GM19043 (cell line): ENCODE measurements around the gene IFNB1.
A peak's percentile ranks its signal among the peaks of the same experiment; 100 is the strongest.

Source experiments
- ATAC-seq: cut with Tn5 transposase; IDR thresholded peaks from one replicate; pipeline ENCODE4 v1.9.1; 2021; ENCODE audit warnings: low read depth; ENCODE audit not compliant: unreplicated experiment

The IFNB1 gene

DNA sequence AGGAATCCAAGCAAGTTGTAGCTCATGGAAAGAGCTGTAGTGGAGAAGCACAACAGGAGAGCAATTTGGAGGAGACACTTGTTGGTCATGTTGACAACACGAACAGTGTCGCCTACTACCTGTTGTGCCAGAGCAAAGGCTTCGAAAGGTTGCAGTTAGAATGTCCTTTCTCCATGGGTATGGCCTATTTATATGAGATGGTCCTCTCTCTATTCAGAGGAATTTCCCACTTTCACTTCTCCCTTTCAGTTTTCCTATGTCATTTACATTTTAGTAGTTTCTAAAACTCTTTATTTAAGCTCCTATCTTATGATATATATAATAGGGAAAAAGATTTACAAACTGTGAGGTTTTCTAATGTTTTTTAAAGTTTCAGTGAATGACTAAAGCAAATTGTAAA lies at the start of gene IFNB1:
Gene IFNB1, minus strand, starts transcription at position 162 of the 400 bp plus-strand sequence. Its CDS starts 73 bp downstream, at position 89.
- ATAC-seq: no peak

DNA sequence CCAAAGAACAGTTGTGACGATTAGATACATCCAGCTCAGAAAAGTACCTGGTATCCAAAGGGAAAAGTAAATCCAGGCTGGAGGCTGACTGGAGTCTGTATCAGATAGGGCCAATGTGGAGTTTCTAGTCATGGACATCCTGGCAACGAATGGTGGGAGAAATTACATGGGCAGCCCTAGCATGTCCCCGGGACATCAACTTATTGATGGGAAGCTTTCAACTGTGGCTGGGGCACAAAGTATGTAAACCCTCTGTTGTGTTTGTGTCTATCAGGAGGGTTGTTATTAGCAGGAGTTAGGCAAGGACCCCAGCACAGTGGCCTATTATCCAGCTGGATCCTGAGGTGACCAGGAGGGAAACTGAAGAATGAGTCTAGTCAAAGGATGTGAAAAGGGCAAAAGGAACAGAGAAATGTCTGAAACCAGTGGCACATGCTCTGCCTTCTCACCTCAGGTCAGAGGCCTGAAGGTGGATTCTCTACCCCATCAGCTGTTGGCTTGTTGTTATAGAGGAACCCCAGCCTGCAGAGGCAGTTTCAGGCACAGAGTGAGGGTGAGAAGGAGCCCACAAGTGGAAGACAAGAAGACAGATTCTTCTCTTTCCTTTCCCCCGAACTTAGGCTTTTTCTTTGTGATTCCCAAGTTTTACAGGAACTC lies 44.0 kb upstream of the IFNB1 start:
- ATAC-seq: peak; percentile 51

- ATAC-seq: peak; percentile 71
Observed at GRCh38 chr9:21121079-21121478, 43.3 kb upstream of the IFNB1 start.

DNA sequence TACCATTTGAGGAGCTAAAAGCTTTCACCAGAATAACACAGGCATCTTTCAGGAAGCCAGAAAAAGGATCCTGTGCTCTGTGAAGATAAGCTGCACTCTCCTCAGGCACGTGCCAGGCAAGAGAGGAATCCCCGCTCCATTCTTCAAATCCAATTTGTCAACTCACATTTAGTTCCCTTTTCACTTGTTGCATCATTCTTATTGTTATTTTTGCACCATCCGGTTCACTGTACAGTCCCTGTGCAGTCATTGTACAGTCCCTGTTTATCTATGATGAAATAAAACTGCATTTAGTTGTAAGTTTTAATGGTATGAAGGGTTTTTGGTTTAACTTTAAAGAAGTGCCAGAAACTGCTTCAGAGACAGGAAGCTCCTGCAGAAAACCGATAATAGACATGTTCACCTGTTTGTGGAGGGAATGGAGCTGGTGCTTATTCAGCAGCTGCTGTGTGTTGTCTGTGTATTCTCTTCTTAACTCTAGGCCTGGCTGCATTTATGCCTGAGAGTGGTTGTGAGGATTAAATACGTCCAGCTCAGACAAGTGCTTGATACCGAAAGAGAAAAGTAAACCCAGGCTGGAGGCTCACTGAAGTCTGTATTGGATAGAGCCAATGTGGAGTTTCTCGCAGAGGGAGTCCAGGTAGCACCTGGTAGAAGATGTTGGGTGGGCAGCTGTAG lies 41.5 kb upstream of the IFNB1 start:
- ATAC-seq: no peak

DNA sequence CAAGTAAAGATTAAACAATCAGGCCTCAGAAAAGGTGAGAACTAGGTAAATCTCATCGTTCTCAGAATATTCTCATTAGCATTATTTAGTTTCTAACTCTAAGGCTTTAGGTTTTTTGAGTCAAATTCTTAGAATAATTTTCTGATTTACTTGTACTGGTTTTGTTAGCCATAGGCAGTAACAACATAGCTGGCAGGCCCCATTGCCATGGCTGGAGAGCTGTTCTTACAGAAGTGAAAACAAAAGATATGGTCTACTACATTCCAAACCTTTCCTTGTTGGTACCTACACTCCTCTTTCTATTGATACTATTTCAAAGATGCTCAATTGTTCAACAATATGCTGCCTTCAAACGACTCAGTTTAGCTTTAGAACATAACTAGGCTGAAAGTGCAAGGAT lies 36.6 kb upstream of the IFNB1 start:
- ATAC-seq: no peak

- ATAC-seq: no peak
Observed at GRCh38 chr9:21110708-21111576, 33.2 kb upstream of the IFNB1 start.

GRCh38 chr9:21104787-21105186 lies 27.0 kb upstream of the IFNB1 start:
- no peak for ATAC-seq

- ATAC-seq: no peak
Observed at GRCh38 chr9:21102305-21102704, 24.6 kb upstream of the IFNB1 start.

DNA sequence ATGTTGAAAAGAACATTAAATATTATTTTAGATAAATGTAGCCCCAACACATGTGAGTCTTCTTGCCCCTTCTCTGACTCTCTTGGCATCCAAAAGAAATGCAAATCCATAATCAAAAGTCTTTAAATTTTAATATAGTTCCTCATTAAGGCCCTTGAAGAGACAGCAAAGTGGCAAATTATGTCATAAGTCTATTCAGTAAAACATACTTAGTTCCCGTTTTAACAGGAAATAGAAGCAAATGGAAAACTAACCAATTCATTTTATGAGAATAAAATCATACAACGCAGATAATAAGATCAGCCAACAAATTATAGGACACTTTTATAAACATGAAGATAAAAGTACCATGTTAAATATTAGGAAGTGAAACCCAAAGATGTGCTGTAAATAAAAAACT lies 20.1 kb upstream of the IFNB1 start:
- no peak for ATAC-seq

GRCh38 chr9:21096901-21097255 lies 19.1 kb upstream of the IFNB1 start:
- ATAC-seq: no peak

DNA sequence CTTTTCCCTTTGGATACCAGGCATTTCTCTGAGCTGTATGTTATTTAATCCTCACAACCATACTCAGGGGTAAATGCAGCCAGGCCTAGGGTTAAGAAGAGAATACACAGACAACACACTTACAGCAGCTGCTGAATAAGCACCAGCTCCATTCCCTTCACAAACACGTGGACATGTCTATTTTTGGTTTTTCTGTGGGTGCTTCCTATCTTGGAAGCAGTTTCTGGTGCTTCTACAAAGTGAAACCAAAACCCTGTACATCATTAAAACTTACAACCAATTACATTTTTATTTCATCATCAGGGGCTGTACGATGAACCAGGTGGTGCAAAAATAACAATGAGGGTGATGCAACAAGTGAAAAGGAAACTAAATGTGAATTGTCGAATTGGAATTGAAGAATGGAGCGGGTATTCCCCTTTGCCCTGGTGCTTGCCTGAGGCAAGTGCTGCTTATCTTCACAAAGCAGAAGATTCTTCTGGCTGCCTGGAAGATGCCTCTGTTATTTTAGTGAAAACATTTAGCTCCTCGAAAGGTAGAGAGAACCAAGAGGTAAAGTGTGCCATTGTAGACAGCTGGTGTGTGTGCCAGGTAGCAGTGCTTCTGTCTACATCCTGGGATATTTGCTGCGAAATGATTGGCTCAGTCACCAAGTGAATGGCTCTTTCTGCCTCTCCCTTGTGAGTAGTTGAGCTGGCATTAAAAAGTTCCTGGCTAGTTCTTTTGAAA lies 18.6 kb upstream of the IFNB1 start:
- no peak for ATAC-seq

GRCh38 chr9:21095561-21095960 lies 17.8 kb upstream of the IFNB1 start:
- ATAC-seq: no peak

- no peak for ATAC-seq
Observed at GRCh38 chr9:21086538-21086937, 8.8 kb upstream of the IFNB1 start.

- no peak for ATAC-seq
Observed at GRCh38 chr9:21085005-21085404, 7.3 kb upstream of the IFNB1 start.

- no peak for ATAC-seq
Observed at GRCh38 chr9:21084242-21084850, 6.6 kb upstream of the IFNB1 start.

DNA sequence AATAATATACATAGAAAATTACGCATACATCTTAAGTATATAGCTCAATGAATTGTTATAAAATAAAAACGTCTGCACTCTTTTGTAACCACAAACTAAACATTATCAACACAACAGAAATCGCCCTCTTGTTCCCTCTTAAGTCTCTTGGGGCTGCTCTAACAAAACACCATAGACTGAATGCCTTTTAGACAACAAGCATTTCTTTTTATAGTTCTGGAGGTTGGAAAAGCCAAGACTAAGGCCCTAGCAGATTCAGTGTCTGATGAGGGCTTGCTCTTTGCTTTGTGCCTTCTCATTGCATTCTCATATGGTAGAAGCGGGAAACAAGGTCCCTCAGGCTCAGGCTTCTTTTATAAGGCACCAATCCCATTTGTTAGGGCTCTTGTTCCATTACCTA lies 4.9 kb upstream of the IFNB1 start:
- no peak for ATAC-seq

DNA sequence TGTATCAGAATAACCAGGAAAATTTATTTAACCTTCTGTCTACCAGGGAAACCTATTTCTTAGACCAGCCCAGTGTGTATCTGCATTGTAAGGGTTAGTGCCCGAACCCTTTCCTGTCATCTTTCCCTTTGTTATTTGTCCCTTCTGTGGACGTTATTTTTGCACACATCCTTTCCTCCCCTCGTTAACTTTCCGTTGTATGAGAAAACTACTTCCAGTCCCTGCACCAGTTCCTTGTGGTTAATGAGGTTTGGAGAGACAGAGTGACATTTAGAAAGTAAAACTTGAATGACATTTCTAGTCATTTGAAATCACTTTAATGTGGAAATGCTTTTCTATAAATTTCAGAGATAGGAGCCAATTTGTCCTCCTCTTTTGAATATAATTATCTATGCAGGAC lies 4.3 kb upstream of the IFNB1 start:
- no peak for ATAC-seq

DNA sequence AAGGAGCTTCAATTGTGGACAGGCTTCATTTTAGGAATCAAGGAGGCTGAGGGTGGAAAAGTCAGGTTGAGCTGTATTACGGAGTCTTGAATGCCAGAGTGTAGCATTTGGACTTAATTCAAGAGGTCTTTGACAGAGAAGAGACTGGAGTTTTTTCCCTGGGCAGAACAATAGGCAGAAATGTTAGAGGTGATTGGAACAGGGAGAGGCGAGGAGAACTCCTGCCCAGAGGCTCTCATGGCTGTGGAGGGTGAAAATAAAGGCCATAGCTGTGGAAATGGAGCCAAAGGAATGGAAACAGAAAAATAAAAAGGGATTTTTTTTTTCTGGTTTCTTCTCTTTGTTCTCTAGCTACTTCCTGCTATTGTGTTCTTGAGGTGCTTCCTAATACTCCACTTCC lies 3.7 kb upstream of the IFNB1 start:
- ATAC-seq: no peak

GRCh38 chr9:21080793-21081192 lies 3.1 kb upstream of the IFNB1 start:
- ATAC-seq: no peak

- ATAC-seq: no peak
Observed at GRCh38 chr9:21078702-21079101, 960 bp upstream of the IFNB1 start.

DNA sequence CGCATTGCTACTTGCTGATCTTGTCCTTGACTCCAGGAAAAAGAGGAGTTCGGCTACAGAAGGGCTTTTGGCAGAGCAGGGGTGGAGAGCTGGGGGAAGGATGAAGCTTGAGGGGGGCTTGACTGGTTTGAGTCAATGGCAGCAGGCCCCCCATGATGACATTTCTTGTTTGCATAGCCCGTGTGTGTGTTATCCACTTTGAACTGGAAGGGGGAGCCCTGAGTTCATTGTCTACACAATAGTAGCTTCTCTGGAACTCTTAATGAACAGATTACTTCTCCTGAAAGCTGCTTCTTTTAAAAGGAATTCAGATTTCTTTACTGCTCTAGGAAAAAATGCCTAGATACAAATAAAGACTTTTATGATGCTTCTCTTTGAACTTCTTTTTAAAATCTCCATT lies 2.3 kb downstream of the IFNB1 start:
- no peak for ATAC-seq
